HEK293T (cell line): ENCODE data around the gene SLC18A2.

Experiments
- BHLHE40 ChIP-seq: fragments of 450-650 bp; IDR thresholded peaks from 2 replicates; pipeline ENCODE4 v1.6.1; 2016; ENCODE audit warnings: mild to moderate bottlenecking, moderate library complexity, borderline replicate concordance
- FOXA1 ChIP-seq: fragments of 450-650 bp; IDR thresholded peaks from 2 replicates; pipeline ENCODE4 v1.6.1; 2016; ENCODE audit warnings: mild to moderate bottlenecking
- FOXK2 ChIP-seq: fragments of 450-650 bp; IDR thresholded peaks from 2 replicates; pipeline ENCODE4 v1.6.1; 2016; ENCODE audit warnings: mild to moderate bottlenecking
- SUZ12 ChIP-seq: fragments of 450-650 bp; IDR thresholded peaks from 2 replicates; pipeline ENCODE4 v1.6.1; 2016; ENCODE audit warnings: mild to moderate bottlenecking

GRCh38 chr10:117259279-117259678 lies 18.4 kb downstream of the SLC18A2 start:
- TF ChIP-seq SUZ12 (no peak), FOXA1 (no peak), FOXK2 (no peak), BHLHE40 (no peak)
